Mesodermal cell (in vitro differentiated cells): ENCODE measurements around the gene OBP2B.
"Not testable (repeated sequence)": the region's sequence is repeated elsewhere in the genome, so short reads cannot be mapped to it uniquely, and the experiment has no call there.

Experiments used
- H3K27ac ChIP-seq: 2 replicates; pipeline ENCODE4 v1.7.0; 2013; ENCODE audit warnings: mild to moderate bottlenecking, low read depth, low read length, moderate library complexity; ENCODE audit not compliant: severe bottlenecking
- H3K36me3 ChIP-seq: 2 replicates; pipeline ENCODE4 v1.7.1; 2013; ENCODE audit warnings: mild to moderate bottlenecking, low read length, moderate library complexity; ENCODE audit not compliant: control insufficient read depth, insufficient read depth
- H3K4me1 ChIP-seq: one replicate; pipeline ENCODE4 v1.7.1; 2013; ENCODE audit warnings: mild to moderate bottlenecking, low read length; ENCODE audit not compliant: insufficient read depth, control insufficient read depth, poor library complexity, severe bottlenecking
- H3K4me3 ChIP-seq: 2 replicates; pipeline ENCODE4 v1.7.0; 2013; ENCODE audit warnings: low read length, control low read depth, mild to moderate bottlenecking; ENCODE audit not compliant: insufficient read depth, poor library complexity, severe bottlenecking; ENCODE audit errors: extremely low read depth
- H3K9me3 ChIP-seq: 2 replicates; pipeline ENCODE4 v1.7.1; 2013; ENCODE audit warnings: mild to moderate bottlenecking, low read length, moderate library complexity; ENCODE audit not compliant: control insufficient read depth
- WGBS, 2 experiments: methylation state at CpG; one replicate each; pipeline ENCODE4 v1.1.5; 2013; ENCODE audit warnings: missing lambda C conversion rate in 2 of 2; ENCODE audit not compliant: insufficient coverage in 2 of 2; 5-methylcytosine and 5-hydroxymethylcytosine counted together

Gene OBP2B

GRCh38 chr9:133218049-133218975 lies 9.3 kb upstream of the OBP2B start:
- H3K36me3 ChIP-seq, H3K4me3 ChIP-seq, H3K9me3 ChIP-seq, H3K4me1 ChIP-seq, H3K27ac ChIP-seq: not testable (repeated sequence)
- WGBS, 2 experiments = 73 to 78% methylated on average over 9 to 14 of the region's 19 CpGs

GRCh38 chr9:133217333-133217988 lies 8.4 kb upstream of the OBP2B start:
- H3K4me1 ChIP-seq, H3K9me3 ChIP-seq, H3K4me3 ChIP-seq, H3K36me3 ChIP-seq, H3K27ac ChIP-seq: not testable (repeated sequence)
- 54% methylated on average over 5 to 7 of the region's 12 CpGs for WGBS, 2 experiments

- WGBS, 2 experiments = 54 to 75% methylated on average over 3 of the region's 4 CpGs
- peak overlapping the region; percentile 79 for H3K27ac ChIP-seq
Measured at GRCh38 chr9:133214276-133214675, 5.2 kb upstream of the OBP2B start.

GRCh38 chr9:133210609-133211008 lies 1.6 kb upstream of the OBP2B start:
- no peaks in the 10 kb centered on the region for H3K9me3 ChIP-seq
- no peak overlapping the region for H3K27ac ChIP-seq
- no peak overlapping the region for H3K4me3 ChIP-seq
- peaks cover 4% of the 10 kb centered on the region for H3K4me1 ChIP-seq
- H3K36me3 ChIP-seq = no peaks in the 10 kb centered on the region
- 88 to 90% methylated on average over 5 of the region's 7 CpGs for WGBS, 2 experiments

More at GRCh38 chr9:133214276-133214675, 5.2 kb upstream of the OBP2B start:
- not testable (repeated sequence) for H3K4me3 ChIP-seq, H3K4me1 ChIP-seq, H3K36me3 ChIP-seq, H3K9me3 ChIP-seq

GRCh38 chr9:133210202-133210532 lies 1.1 kb upstream of the OBP2B start:
- H3K4me1 ChIP-seq = peaks cover 4% of the 10 kb centered on the region
- H3K36me3 ChIP-seq = no peaks in the 10 kb centered on the region
- no peak overlapping the region for H3K27ac ChIP-seq
- no peak overlapping the region for H3K4me3 ChIP-seq
- no peaks in the 10 kb centered on the region for H3K9me3 ChIP-seq
- 80 to 83% methylated on average over 3 to 6 of the region's 7 CpGs for WGBS, 2 experiments

- not testable (repeated sequence) for H3K4me3 ChIP-seq, H3K9me3 ChIP-seq, H3K36me3 ChIP-seq, H3K27ac ChIP-seq, H3K4me1 ChIP-seq
- WGBS, 2 experiments = 90% methylated on average over 22 of the region's 29 CpGs
Measured at GRCh38 chr9:133209327-133210201, 514 bp upstream of the OBP2B start.

GRCh38 chr9:133208171-133208879 lies 725 bp downstream of the OBP2B start:
- not testable (repeated sequence) for H3K36me3 ChIP-seq, H3K4me1 ChIP-seq, H3K4me3 ChIP-seq, H3K9me3 ChIP-seq, H3K27ac ChIP-seq
- 78 to 85% methylated on average over 4 to 9 of the region's 16 CpGs for WGBS, 2 experiments

GRCh38 chr9:133207540-133208170 lies 1.4 kb downstream of the OBP2B start:
- Histone ChIP-seq H3K9me3 (no peaks in the 10 kb centered on the region), H3K27ac (no peak overlapping the region), H3K36me3 (no peaks in the 10 kb centered on the region), H3K4me3 (no peak overlapping the region), H3K4me1 (no peaks in the 10 kb centered on the region)
- WGBS, 2 experiments = 83 to 87% methylated on average over 8 to 14 of the region's 16 CpGs

- H3K4me3 ChIP-seq = no peak overlapping the region
- no peak overlapping the region for H3K27ac ChIP-seq
- WGBS, 2 experiments = 89 to 96% methylated on average over 10 to 13 of the region's 14 CpGs
- H3K9me3 ChIP-seq = no peaks in the 10 kb centered on the region
- no peaks in the 10 kb centered on the region for H3K36me3 ChIP-seq
- no peaks in the 10 kb centered on the region for H3K4me1 ChIP-seq
Measured at GRCh38 chr9:133207021-133207531, 2.0 kb downstream of the OBP2B start.
